Right lobe of liver (tissue), 6 donors: ENCODE results near the gene EFCAB12. TPM values are rescaled to one million over a fixed set of nuclear protein-coding genes. Genes with fewer than 3 reads are reported as not detected.

Experiments used
- ATAC-seq, 4 donors: fragments of 200-7000 bp; cut with Tn5 transposase; one replicate each; pipeline ENCODE4 v1.9.1; 2020; ENCODE audit warnings: mild to moderate bottlenecking in 4 of 4, moderate library complexity in 4 of 4
- DNase-seq, 3 donors: peaks; one replicate each; pipeline ENCODE4 v3.0.0-alpha.2; 2020
- H3K27ac ChIP-seq, 3 donors: fragments of 200-600 bp; one replicate each; pipeline ENCODE4 v1.8.0; 2022
- H3K27me3 ChIP-seq, 2 donors: fragments of 200-600 bp; one replicate each; pipeline ENCODE4 v1.8.0; 2022
- H3K36me3 ChIP-seq, 4 donors: fragments of 200-600 bp; sonication (generic) in 1 of 4; one replicate each; pipeline versions ENCODE4 v1.5.1 to v1.8.0; 2017 to 2022; ENCODE audit warnings: control low read depth in 1 of 4
- H3K4me1 ChIP-seq, 4 donors: fragments of 200-600 bp; sonication (generic) in 1 of 4; one replicate each; pipeline versions ENCODE4 v1.5.1 to v1.8.0; 2017 to 2022; ENCODE audit warnings: control low read depth in 1 of 4
- H3K4me3 ChIP-seq, 3 donors: fragments of 200-600 bp; one replicate each; pipeline ENCODE4 v1.8.0; 2022
- H3K9me3 ChIP-seq, 4 donors: fragments of 200-600 bp; sonication (generic) in 1 of 4; one replicate each; pipeline versions ENCODE4 v1.5.1 to v1.8.0; 2017 to 2022; ENCODE audit warnings: control low read depth in 1 of 4
- POLR2A ChIP-seq: fragments of 450-650 bp; IDR thresholded peaks from one replicate; pipeline ENCODE4 v1.6.1; 2017; ENCODE audit warnings: antibody characterized with exemption, mild to moderate bottlenecking
- WGBS: methylation state at CpG from one replicate; pipeline ENCODE4 v1.1.6; 2018; ENCODE audit warnings: low coverage, low lambda C conversion rate; ENCODE audit not compliant: insufficient coverage; ENCODE audit errors: missing lambda C conversion rate; 5-methylcytosine and 5-hydroxymethylcytosine counted together
- intact Hi-C, 2 donors: fragments of 100-400 bp; cut with DNase I; formaldehyde crosslinking; loops; one replicate each; pipeline versions ENCODE4 v1.11.2 to v1.14.1; 2022
- total RNA-seq, 6 experiments: library from RNA; depleted of rRNA in 2 of 6; stranded (reverse); fragments of >200 nt in 2 of 6; fragmentation: NEBNext Ultra II Directional in 3 of 6; extraction: Animal tissue kit (Norgen Biotek cat#: 25700) in 3 of 6; gene quantifications; one replicate each; pipeline versions ENCODE4 v1.1.0 to v1.2.4, GENCODE V29; 2016 to 2023
- TF ChIP-seq, protein P1 (sequence below), 4 donors: fragments of 200-600 bp in 3 of 4; fragments of 450-650 bp in 1 of 4; IDR thresholded peaks; one replicate each; pipeline versions ENCODE4 v1.5.1 to v1.8.0; 2016 to 2022; ENCODE audit warnings: antibody characterized with exemption in 4 of 4, mild to moderate bottlenecking in 2 of 4
- donor health status: DM: no; HTN: yes; CAD: no.
- donor health status: DM: no; HTN: no; CAD: no.
- donor health status: DM: no; HTN: no; CAD: no.
- donor health status: DM: no; HTN: yes; CAD: no.
- donor health status: DM: no; HTN: yes; CAD: no.

EFCAB12 gene
- total RNA-seq, 6 experiments from 2014 or later: 0.26 to 4.7 (median 2.0) TPM

DNA sequence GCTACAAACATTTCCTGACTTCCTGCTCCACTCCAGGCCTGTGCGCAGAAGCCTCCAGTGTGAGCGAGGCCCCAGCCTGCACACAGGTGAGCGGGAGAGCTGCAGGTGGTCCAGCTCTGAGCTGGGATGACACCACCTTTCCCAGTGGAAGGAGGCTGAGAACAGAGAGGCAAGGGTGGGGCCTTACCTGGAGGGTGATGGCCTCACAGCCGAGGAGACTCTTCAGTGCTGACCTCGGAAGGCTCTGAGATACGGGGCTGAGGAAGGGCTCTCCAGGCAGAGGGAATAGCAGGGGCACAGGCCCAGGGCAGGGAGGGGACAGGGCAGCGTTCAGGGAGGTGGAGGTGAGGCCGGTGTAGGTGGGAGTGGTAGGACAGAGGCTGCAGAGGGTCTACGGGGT lies 70.8 kb downstream of the EFCAB12 start:
- Histone ChIP-seq H3K4me3 (no peak overlapping the region), H3K36me3 (no peaks in the 10 kb centered on the region), H3K27ac (no peak overlapping the region), H3K27me3 (no peaks in the 10 kb centered on the region), H3K4me1 (no peaks in the 10 kb centered on the region), H3K9me3 (no peaks in the 10 kb centered on the region)
- 67% methylated on average over 6 of the region's 9 CpGs for WGBS
- TF ChIP-seq, protein P1, sequence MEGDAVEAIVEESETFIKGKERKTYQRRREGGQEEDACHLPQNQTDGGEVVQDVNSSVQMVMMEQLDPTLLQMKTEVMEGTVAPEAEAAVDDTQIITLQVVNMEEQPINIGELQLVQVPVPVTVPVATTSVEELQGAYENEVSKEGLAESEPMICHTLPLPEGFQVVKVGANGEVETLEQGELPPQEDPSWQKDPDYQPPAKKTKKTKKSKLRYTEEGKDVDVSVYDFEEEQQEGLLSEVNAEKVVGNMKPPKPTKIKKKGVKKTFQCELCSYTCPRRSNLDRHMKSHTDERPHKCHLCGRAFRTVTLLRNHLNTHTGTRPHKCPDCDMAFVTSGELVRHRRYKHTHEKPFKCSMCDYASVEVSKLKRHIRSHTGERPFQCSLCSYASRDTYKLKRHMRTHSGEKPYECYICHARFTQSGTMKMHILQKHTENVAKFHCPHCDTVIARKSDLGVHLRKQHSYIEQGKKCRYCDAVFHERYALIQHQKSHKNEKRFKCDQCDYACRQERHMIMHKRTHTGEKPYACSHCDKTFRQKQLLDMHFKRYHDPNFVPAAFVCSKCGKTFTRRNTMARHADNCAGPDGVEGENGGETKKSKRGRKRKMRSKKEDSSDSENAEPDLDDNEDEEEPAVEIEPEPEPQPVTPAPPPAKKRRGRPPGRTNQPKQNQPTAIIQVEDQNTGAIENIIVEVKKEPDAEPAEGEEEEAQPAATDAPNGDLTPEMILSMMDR (IDR thresholded peaks at IDR 0.05): no peak
- TF ChIP-seq POLR2A: no peak
- ATAC-seq (peak in 3 of 4 donors; percentile 15 to 34 (median 24)), DNase-seq (no peak)
- intact Hi-C loops: no loop called here

DNA sequence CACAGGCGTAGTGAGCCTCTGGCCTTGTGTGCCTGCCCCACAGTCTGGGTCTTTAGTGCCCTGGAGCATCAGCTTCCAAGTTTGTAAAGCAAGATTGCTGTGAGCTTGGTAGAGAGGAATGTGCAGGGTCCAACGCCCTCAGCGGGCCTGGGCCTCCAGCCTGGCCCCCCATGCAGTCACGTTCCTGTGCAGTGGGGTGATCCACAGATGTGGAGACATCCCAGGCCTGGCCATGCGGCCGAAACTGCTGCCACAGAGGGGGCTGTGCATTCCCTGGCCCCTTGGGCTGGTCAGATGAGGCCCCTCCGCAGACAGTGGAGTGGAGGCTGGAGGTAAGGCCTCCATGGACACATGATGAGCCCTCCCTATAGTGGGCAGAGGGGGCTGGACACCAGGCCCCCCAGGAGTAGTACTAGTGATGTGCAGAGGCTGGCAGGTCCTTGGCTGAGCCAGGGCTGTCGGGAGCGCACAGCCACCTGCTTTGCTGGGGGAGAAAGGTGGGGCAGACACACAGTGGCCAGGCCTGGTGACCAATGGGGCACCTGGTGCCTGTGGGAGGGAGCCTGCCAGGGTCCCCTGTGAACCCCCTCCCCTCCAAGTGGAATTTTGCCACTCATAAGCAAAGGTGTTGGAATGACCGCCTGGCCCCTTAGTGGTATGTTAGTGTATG lies 71.5 kb downstream of the EFCAB12 start:
- H3K36me3 ChIP-seq: no peaks in the 10 kb centered on the region
- H3K9me3 ChIP-seq: no peaks in the 10 kb centered on the region
- H3K4me3 ChIP-seq: no peak overlapping the region
- WGBS: no CpG with 5 or more reads among the region's 10 CpGs
- intact Hi-C loops: no loop called here
- TF ChIP-seq, protein P1 (IDR thresholded peaks at IDR 0.05): no peak
- no peak for TF ChIP-seq POLR2A
- H3K27me3 ChIP-seq: no peaks in the 10 kb centered on the region
- H3K4me1 ChIP-seq: no peaks in the 10 kb centered on the region
- ATAC-seq (no peak), DNase-seq (no peak)
- H3K27ac ChIP-seq: no peak overlapping the region

DNA sequence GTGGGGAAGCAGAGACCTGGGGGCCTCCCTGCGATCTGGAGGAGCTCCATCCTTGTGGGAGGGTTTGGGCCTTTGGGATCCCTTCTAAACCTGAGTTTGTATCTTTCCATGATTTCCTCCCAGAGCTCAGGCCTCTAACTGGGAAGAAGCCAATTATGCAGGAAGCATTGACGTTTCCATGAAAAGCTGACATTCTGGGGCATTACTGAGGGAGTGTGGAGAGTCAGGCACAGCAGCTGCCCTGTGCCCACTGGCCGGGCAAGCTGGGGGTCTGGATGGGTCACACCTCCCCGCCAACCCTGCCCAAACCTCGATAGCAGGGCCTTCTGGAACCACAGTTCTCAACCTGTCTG lies 74.9 kb downstream of the EFCAB12 start:
- WGBS: 40% methylated on average over 1 of the region's 5 CpGs
- TF ChIP-seq, protein P1 (IDR thresholded peaks at IDR 0.05): no peak
- no peak for TF ChIP-seq POLR2A

DNA sequence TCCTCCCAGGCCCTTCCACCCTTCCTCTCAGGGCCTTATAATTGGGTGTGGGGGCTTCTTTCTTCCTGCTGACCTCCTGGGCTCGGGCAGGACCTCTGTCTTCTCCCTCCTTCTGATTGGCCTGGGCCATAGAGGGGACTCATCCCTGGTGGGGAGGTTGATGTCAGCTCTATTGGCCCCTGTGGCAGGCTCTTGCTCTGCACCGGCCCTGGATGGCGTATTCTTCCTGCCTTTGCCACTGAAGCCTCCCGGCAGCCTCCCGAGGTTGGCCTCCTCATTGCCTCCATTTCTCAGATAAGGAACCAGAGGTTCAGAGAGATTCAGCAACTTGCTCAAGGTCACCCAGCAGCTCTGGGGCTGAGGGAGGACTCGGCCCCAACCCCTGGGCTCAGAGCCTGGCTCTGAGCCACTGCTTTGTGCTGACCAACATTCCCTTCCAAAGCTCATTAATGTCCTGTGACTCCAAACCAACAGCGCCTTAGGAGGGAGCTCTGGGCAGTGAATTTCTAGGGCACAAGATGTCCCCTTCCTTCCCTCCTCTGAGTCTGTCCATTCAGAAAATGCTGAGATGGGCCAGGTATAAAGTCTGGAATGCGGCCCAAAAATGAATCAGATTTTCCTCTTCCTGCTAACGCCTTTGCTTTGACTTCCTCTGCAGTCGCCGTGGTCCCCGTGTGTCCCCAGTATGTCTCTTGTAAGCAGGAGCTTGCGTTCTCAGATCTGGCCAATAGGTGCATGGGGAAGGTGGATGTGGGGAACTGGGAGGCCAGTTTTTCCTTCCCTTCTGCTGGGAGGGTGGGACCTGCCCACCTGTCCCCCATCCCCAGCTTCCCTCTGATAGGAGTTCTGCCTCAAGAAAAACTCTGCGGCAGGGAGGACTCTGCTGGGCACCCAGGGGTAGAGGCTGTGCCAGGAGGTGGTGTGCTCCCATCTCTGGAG lies 75.5 kb downstream of the EFCAB12 start:
- ATAC-seq: peak; percentile 22 to 42 (median 36)
- no peaks in the 10 kb centered on the region for H3K36me3 ChIP-seq

More for the DNA sequence above, 74.9 kb downstream of the EFCAB12 start:
- Histone ChIP-seq H3K4me1 (no peaks in the 10 kb centered on the region), H3K4me3 (no peak overlapping the region), H3K27me3 (no peaks in the 10 kb centered on the region), H3K36me3 (no peaks in the 10 kb centered on the region), H3K27ac (no peak overlapping the region), H3K9me3 (no peaks in the 10 kb centered on the region)
- no peak for ATAC-seq
- no peak for DNase-seq
- intact Hi-C loops: no loop called here

More for the DNA sequence above, 75.5 kb downstream of the EFCAB12 start:
- WGBS: 59% methylated on average over 5 of the region's 14 CpGs
- no peak overlapping the region for H3K4me3 ChIP-seq
- DNase-seq: no peak
- no peaks in the 10 kb centered on the region for H3K9me3 ChIP-seq
- TF ChIP-seq POLR2A: no peak
- TF ChIP-seq, protein P1 (IDR thresholded peaks at IDR 0.05): no peak
- H3K27ac ChIP-seq: no peak overlapping the region
- H3K4me1 ChIP-seq: no peaks in the 10 kb centered on the region
- intact Hi-C loops: no loop called here
- H3K27me3 ChIP-seq: no peaks in the 10 kb centered on the region
